HK-2 (cell line): ENCODE measurements around the gene FREM1.

ENCODE experiments used
- DNase-seq: peaks from one replicate; pipeline ENCODE4 v3.0.0-alpha.2; 2018; ENCODE audit not compliant: unreplicated experiment

Gene FREM1

DNA sequence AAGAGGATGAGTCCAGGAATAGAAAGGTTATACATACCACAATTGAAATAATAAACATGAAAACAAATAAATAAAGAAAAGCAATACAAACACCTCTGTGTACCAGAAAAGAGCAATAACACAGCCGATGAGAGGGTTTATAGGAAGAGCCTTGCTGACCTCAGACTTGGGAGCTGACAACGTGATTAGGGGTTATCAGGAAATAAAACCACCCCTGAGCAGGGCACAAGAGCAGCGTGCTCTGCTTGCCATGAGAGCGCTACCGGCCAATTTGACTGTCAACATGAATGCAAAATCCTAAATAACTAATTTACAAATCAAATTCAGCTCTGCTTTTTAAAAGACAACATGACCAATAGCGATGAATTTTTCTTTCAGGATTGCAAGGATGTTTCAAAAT, 2.6 kb upstream of the FREM1 start:
- no peak for DNase-seq

- DNase-seq: no peak
Measured at GRCh38 chr9:14911046-14911445, 818 bp upstream of the FREM1 start.

- DNase-seq: no peak
Measured at GRCh38 chr9:14909601-14909960, 647 bp downstream of the FREM1 start.

DNA sequence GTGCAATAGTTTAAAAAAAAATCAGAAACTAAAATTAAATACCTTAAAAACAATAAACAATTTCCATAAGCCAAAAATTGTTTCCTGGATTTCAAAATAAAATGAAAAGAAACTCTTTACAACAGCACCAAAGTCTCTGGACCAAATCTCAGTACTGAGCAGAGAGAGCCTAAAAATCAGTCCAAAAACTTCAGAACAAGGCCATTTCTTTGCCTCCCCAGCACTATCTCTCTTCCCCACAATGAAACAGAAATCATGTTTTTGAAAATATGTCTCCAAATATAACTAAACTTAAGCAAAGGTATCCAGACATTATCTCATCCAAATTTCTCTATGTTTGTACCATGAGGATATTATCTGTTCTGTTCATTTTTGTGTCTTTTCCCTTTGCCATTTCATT, 1.0 kb downstream of the FREM1 start:
- DNase-seq: no peak

DNA sequence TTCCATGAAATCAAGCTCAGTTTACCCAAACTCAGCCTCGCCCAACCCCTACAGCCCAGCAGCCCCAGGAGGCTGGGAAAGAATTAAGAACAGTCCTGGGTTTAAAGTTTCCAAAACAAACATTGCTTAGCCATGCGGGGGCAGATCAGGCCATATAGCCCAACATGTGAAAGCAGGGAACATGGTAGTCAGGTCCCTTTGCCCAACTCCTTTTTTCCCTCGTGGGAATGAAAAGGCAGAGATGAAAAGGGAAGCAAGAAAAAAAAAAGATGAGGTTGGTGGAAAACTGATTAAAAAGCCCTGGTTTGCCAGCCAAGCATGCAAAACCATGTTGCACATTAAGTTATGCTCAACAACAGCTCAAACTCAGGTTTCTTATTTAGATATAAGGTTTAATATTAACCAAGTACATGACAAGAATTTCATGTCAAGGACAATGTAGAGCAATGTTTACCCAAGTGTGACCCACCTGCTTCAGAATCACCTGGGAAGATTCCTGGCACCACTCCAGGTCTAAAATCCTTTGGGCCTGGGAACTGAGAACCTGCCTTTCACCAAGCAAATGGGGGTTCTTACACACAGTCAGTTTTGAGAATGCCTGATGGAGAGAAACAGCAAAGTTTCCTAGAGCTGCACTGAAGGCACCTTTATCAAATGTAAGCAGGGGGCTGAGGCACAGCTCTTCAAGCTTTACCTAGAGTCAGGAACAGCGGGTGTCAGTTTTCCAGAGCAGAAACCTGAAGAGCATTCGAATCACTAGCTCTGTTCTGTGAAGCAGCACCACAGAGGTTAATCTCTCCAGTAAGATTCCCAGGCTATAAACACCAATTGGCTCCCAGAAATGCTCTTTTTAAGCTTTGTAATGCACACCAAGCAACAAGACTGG, 1.7 kb downstream of the FREM1 start:
- no peak for DNase-seq

GRCh38 chr9:14907696-14908095, 2.5 kb downstream of the FREM1 start:
- no peak for DNase-seq

GRCh38 chr9:14907360-14907685, 2.9 kb downstream of the FREM1 start:
- no peak for DNase-seq

GRCh38 chr9:14906644-14907359, 3.4 kb downstream of the FREM1 start:
- no peak for DNase-seq

DNA sequence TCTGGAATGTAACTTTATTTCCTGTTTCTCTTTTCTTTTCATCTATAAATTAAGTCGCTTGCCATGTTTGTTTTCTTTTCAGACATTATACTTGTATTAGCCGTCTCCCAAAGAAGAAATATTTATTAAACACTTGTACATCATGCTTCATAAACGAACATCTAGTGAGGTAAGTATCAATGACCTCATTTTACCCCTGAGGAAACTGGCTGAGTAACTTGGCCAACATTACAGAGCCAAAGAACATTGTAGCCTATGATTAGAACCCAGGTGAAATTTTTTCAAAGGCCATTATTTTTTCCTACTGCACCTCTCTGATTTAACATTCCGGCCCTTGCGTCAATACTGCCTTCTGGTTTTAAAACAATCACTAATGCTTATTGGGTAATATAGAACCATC, 4.2 kb downstream of the FREM1 start:
- no peak for DNase-seq

DNA sequence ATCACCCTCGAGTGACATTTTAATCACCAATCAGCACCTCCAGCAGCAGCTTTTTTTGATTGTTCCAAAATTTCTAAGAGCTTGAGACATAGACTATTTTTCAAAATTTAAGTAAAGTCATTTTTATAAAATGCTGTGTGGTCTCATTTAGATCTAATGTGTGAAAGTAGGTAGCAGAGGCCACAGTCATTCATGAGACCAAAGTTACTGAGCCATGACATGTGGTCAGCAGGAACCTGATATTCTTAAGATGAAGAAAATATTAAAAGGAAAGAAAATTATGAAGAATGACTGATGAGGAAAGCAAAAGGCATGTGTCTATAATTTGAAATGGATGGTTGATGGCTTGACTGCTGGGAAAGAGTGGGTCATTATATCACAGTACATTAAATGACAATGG, 7.2 kb downstream of the FREM1 start:
- no peak for DNase-seq

DNA sequence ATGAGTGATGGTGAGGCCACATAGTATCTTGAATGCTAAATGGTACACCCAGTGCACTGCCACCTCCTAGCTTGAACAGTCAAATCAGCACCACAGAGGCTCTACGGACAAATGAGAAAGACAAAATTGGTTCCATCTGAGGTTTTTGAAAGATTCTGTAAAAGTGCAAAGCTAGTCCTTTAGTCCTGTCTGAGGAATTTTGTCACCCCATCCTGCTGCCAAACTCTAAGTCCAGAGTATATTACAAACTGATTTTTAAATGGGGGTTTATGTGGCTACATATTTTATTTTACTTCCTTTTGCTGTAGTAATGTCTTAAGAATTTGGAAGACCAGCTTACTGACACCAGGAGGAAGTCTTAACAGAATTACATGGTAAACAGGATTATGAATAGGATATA, 7.7 kb downstream of the FREM1 start:
- no peak for DNase-seq

- no peak for DNase-seq
Measured at GRCh38 chr9:14899815-14900193, 10.4 kb downstream of the FREM1 start.

- no peak for DNase-seq
Measured at GRCh38 chr9:14899042-14899814, 11.0 kb downstream of the FREM1 start.

DNA sequence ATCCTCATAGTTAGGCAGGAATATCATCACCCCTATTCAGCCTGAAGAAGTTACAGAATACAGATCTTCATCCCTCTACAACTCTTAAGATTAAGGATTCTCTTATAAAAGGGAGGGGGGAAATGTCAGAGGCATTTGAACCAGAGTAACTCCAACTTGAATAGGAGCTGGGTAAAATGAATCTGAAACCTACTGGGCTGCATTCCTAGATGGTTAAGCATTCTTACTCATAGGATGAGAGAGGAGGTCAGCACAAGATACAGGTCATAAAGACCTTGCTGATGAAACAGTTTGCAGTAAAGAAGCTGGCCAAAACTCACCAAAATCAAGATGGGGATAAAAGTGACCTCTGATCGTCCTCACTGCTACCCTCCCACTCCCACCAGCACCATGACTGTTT, 14.4 kb downstream of the FREM1 start:
- DNase-seq: no peak

DNA sequence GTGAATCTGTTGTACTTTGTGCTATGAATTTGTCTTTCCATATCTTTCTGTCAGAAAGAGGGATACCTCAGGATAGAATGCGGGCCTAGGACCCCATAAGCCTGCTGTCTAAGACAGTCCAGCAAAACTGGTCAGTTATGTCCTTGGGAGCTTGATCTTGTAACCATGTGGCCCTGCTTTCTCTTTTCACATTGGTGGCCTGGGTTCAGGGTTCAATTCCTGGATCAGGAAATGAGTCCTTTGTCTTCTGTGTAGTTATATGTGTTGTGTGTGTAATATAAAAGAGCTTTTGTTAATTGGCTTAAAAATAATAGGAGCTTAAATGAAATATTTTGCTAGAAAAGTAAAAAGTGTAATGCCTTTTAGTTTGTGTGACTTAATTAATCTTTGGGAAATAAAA, 16.9 kb downstream of the FREM1 start:
- DNase-seq: no peak

GRCh38 chr9:14891332-14891731, 18.9 kb downstream of the FREM1 start:
- no peak for DNase-seq

- no peak for DNase-seq
Measured at GRCh38 chr9:14889451-14889850, 20.8 kb downstream of the FREM1 start.

DNA sequence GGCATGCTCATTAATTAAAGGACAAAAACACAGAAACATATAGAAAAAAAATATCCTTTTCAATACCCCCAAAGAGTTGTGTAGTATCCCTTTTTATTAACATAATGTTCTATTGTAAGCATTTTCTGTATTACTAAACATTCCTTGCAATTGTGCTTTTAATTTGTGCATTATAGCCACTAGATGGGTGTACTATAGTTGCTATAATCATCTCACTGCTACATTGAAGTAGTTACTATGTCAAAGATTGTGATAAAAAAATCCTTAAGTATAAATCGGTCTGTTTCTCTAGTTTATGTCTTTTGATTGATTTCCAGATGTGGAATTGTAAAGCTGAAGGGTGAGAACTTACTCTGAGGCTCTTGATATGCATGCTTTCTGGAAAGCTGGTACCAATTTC, 21.4 kb downstream of the FREM1 start:
- DNase-seq: no peak

DNA sequence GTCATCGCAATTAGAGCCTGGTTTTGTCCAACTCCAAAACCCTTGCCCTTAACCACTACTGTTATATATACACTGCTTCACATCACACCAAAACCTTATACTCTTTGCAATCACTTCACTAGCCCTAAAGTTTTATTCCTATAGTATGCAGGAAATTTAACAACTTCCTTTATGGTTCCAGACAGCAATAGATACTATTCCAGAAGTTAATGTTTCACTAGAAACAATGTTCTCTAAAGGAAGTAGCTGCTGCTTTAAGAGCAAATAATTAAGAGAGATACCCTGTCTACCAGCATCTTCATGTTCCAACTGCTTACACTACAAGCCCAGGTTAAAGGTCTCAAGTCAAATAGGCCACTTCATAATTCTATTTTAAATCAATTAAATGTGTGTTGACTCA, 22.0 kb downstream of the FREM1 start:
- no peak for DNase-seq

DNA sequence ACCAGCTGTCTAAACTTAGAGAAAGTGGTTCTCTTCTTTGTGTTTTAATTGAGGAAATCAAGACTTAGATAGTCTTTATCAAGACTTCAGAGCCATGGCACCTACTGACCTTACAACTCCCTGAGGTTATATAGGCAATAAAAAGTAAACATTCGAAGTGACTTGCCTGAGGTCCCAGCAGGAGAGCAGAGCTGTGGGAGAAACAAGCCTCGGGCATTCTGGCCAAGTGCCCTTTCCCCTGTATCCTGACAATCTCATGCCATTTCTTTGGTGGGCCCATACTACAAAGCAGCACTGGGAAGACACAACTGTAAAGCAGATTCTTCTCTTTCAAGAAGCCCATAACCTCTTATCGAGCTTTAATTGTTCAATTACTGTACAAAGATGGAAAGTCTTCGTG, 23.1 kb downstream of the FREM1 start:
- no peak for DNase-seq

- no peak for DNase-seq
Measured at GRCh38 chr9:14883310-14883944, 26.8 kb downstream of the FREM1 start.

- no peak for DNase-seq
Measured at GRCh38 chr9:14882090-14882489, 28.1 kb downstream of the FREM1 start.
